Uterus (tissue), 2 donors: ENCODE results near the gene PCDH10.

Experiments used
- POLR2A ChIP-seq, 2 donors: fragments of 450-650 bp; IDR thresholded peaks; one replicate each; pipeline ENCODE4 v1.6.1; 2016; ENCODE audit warnings: antibody characterized with exemption in 2 of 2, mild to moderate bottlenecking in 1 of 2, moderate library complexity in 1 of 2
- TF ChIP-seq, protein P1 (sequence below), 4 experiments: fragments of 200-600 bp in 2 of 4; fragments of 450-650 bp in 2 of 4; sonication (generic) in 2 of 4; IDR thresholded peaks; one replicate each; pipeline ENCODE4 v1.5.1; 2016 to 2019; ENCODE audit warnings: antibody characterized with exemption in 4 of 4, mild to moderate bottlenecking in 2 of 4, moderate library complexity in 1 of 4

DNA sequence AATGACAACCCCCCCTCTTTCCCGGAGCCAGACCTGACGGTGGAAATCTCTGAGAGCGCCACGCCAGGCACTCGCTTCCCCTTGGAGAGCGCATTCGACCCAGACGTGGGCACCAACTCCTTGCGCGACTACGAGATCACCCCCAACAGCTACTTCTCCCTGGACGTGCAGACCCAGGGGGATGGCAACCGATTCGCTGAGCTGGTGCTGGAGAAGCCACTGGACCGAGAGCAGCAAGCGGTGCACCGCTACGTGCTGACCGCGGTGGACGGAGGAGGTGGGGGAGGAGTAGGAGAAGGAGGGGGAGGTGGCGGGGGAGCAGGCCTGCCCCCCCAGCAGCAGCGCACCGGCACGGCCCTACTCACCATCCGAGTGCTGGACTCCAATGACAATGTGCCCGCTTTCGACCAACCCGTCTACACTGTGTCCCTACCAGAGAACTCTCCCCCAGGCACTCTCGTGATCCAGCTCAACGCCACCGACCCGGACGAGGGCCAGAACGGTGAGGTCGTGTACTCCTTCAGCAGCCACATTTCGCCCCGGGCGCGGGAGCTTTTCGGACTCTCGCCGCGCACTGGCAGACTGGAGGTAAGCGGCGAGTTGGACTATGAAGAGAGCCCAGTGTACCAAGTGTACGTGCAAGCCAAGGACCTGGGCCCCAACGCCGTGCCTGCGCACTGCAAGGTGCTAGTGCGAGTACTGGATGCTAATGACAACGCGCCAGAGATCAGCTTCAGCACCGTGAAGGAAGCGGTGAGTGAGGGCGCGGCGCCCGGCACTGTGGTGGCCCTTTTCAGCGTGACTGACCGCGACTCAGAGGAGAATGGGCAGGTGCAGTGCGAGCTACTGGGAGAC, 1.6 kb downstream of the PCDH10 start:
- TF ChIP-seq, protein P1, sequence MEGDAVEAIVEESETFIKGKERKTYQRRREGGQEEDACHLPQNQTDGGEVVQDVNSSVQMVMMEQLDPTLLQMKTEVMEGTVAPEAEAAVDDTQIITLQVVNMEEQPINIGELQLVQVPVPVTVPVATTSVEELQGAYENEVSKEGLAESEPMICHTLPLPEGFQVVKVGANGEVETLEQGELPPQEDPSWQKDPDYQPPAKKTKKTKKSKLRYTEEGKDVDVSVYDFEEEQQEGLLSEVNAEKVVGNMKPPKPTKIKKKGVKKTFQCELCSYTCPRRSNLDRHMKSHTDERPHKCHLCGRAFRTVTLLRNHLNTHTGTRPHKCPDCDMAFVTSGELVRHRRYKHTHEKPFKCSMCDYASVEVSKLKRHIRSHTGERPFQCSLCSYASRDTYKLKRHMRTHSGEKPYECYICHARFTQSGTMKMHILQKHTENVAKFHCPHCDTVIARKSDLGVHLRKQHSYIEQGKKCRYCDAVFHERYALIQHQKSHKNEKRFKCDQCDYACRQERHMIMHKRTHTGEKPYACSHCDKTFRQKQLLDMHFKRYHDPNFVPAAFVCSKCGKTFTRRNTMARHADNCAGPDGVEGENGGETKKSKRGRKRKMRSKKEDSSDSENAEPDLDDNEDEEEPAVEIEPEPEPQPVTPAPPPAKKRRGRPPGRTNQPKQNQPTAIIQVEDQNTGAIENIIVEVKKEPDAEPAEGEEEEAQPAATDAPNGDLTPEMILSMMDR (IDR thresholded peaks at IDR 0.05), result no peak
- no peak for TF ChIP-seq POLR2A (IDR thresholded peaks at IDR 0.05)
